Esophagus muscularis mucosa (tissue), 4 donors: ENCODE results near the gene LMF1. TPM values are rescaled to one million over a fixed set of nuclear protein-coding genes. Genes with fewer than 3 reads are reported as not detected.

Experiments
- DNase-seq: peaks from one replicate; pipeline ENCODE4 v3.0.0-alpha.2; 2017; ENCODE audit errors: extremely low spot score
- H3K27ac ChIP-seq, 4 donors: fragments of 200-600 bp; sonication (generic); replicated peaks in 1 of 4; 1 replicate in 3 of 4; 2 replicates in 1 of 4; pipeline ENCODE4 v1.5.1; 2016 to 2019; ENCODE audit warnings: mild to moderate bottlenecking in 1 of 4
- H3K27me3 ChIP-seq, 4 donors: fragments of 200-600 bp; sonication (generic); one replicate each; pipeline versions ENCODE4 v1.5.1 to v1.6.0; 2016 to 2019
- H3K36me3 ChIP-seq, 4 donors: fragments of 200-600 bp; sonication (generic); one replicate each; pipeline ENCODE4 v1.5.1; 2016 to 2019
- H3K4me1 ChIP-seq, 4 donors: fragments of 200-600 bp; sonication (generic); one replicate each; pipeline ENCODE4 v1.5.1; 2016 to 2019
- H3K4me3 ChIP-seq, 4 donors: fragments of 200-600 bp; sonication (generic); 1 replicate in 2 of 4; 2 replicates in 2 of 4; pipeline ENCODE4 v1.5.1; 2016 to 2019; ENCODE audit warnings: mild to moderate bottlenecking in 4 of 4, moderate library complexity in 1 of 4
- H3K9me3 ChIP-seq, 4 donors: fragments of 200-600 bp; sonication (generic); 1 replicate in 3 of 4; 2 replicates in 1 of 4; pipeline ENCODE4 v1.5.1; 2016 to 2019
- EP300 ChIP-seq: sonication (generic); formaldehyde crosslinking; IDR thresholded peaks from one replicate; pipeline ENCODE4 v1.6.1; 2017; ENCODE audit warnings: antibody characterized with exemption
- POLR2A ChIP-seq: fragments of 450-650 bp; IDR thresholded peaks from one replicate; pipeline ENCODE4 v1.6.1; 2017; ENCODE audit warnings: antibody characterized with exemption, moderate library complexity, mild to moderate bottlenecking, low read depth
- POLR2AphosphoS5 ChIP-seq, 2 donors: sonication (generic); formaldehyde crosslinking; IDR thresholded peaks; one replicate each; pipeline ENCODE4 v1.6.1; 2017; ENCODE audit warnings: antibody characterized with exemption in 2 of 2
- WGBS: methylation state at CpG from one replicate; pipeline ENCODE4 v1.1.5; 2018; 5-methylcytosine and 5-hydroxymethylcytosine counted together
- intact Hi-C: fragments of 100-400 bp; cut with DNase I; formaldehyde crosslinking; loops from one replicate; pipeline ENCODE4 v1.15.1; 2023
- total RNA-seq, 4 donors: library from RNA; depleted of rRNA; stranded (reverse); fragments of >200 nt; gene quantifications; one replicate each; pipeline versions ENCODE4 v1.1.0 to v1.2.1, GENCODE V29; 2016
- TF ChIP-seq, protein P1 (sequence below), 3 experiments: fragments of 200-600 bp in 2 of 3; fragments of 450-650 bp in 1 of 3; sonication (generic) in 2 of 3; IDR thresholded peaks; one replicate each; pipeline ENCODE4 v1.5.1; 2017 to 2019; ENCODE audit warnings: antibody characterized with exemption in 3 of 3, mild to moderate bottlenecking in 2 of 3, moderate library complexity in 1 of 3

Gene LMF1
- total RNA-seq, 4 donors from 2014 or later, result 14.5 to 32.0 (median 23.8) TPM

DNA sequence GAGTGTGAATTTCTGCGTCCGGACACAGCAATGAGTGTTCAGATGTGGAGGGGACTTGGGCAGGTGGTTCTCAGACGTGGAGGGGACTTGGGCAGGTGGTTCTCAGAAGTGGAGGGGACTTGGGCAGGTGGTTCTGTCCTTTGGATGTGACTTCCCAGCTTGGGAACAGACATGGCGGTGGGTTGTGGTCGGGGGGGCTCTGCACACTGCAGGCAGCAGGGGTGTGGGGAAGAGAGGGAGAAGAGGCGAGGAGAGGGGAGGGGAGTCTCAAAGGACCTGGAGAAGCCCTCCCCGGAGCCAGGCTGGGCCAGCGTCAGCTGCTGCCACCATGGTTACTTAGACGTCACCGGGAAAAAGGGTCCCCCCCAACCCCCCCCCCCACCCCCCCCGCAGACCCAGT is 20.6 kb upstream of the LMF1 start:
- Histone ChIP-seq H3K4me1 (peaks cover 0 to 5% (median 0%) of the 10 kb centered on the region in 4 donors), H3K27me3 (peaks cover 0 to 84% (median 2%) of the 10 kb centered on the region in 4 donors), H3K27ac (no peak overlapping the region), H3K9me3 (peaks cover 0 to 22% (median 17%) of the 10 kb centered on the region in 4 donors), H3K4me3 (no peak overlapping the region), H3K36me3 (no peaks in the 10 kb centered on the region)
- WGBS, result 88% methylated on average over 8 of the region's 11 CpGs
- TF ChIP-seq POLR2A (no peak), EP300 (no peak), POLR2AphosphoS5 (IDR thresholded peaks at IDR 0.05) (no peak)
- TF ChIP-seq, protein P1, sequence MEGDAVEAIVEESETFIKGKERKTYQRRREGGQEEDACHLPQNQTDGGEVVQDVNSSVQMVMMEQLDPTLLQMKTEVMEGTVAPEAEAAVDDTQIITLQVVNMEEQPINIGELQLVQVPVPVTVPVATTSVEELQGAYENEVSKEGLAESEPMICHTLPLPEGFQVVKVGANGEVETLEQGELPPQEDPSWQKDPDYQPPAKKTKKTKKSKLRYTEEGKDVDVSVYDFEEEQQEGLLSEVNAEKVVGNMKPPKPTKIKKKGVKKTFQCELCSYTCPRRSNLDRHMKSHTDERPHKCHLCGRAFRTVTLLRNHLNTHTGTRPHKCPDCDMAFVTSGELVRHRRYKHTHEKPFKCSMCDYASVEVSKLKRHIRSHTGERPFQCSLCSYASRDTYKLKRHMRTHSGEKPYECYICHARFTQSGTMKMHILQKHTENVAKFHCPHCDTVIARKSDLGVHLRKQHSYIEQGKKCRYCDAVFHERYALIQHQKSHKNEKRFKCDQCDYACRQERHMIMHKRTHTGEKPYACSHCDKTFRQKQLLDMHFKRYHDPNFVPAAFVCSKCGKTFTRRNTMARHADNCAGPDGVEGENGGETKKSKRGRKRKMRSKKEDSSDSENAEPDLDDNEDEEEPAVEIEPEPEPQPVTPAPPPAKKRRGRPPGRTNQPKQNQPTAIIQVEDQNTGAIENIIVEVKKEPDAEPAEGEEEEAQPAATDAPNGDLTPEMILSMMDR (IDR thresholded peaks at IDR 0.05), result no peak
- intact Hi-C loops, result no loop called here
- no peak for DNase-seq

DNA sequence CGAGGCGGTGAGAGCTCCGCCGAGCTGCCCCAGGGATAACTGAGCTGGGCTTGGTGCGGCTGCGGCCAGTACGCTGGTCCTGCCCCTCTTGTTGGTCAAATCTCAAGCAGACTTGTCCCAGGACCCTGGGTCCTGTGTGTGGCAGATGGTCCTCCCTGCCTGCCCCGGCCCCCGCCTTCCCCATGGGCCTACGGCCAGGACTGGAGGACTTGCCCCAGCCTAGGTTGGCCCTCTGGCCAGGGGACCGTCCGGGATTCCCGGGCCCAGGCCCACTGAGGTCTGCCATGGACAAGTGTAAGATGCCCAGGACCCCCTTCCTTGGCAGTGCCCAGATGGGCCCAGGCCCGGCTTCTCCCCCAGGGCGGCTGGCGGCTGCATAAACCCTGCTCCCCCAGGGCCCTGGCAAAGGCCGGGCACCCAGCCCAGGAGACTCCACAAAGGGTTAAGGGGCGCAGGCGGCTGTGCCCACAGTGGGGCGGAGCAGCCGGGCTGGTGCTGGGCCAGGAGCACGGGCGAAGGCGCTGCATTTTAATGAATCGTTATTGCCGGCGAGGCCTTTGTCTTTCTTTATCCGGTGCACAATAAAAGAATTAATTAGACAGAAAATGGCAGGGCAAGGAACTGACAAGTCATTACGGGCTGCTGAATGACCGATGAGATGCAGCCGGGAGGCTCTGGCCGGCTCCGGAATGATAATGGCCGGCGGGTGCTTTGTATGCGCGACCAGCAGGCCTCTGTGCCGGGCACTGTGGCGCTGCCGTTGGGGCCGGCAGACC is 19.9 kb upstream of the LMF1 start:
- Histone ChIP-seq H3K9me3 (peaks cover 0 to 16% (median 13%) of the 10 kb centered on the region in 4 donors), H3K4me1 (peaks cover 0 to 5% (median 0%) of the 10 kb centered on the region in 4 donors), H3K36me3 (no peaks in the 10 kb centered on the region), H3K27ac (no peak overlapping the region), H3K27me3 (peaks cover 0 to 86% (median 2%) of the 10 kb centered on the region in 4 donors), H3K4me3 (no peak overlapping the region)
- intact Hi-C loops, result no loop called here
- TF ChIP-seq POLR2A (no peak), EP300 (no peak), POLR2AphosphoS5 (IDR thresholded peaks at IDR 0.05) (no peak)
- TF ChIP-seq, protein P1 (IDR thresholded peaks at IDR 0.05), result no peak
- no peak for DNase-seq
- 79% methylated on average over 29 of the region's 41 CpGs for WGBS

DNA sequence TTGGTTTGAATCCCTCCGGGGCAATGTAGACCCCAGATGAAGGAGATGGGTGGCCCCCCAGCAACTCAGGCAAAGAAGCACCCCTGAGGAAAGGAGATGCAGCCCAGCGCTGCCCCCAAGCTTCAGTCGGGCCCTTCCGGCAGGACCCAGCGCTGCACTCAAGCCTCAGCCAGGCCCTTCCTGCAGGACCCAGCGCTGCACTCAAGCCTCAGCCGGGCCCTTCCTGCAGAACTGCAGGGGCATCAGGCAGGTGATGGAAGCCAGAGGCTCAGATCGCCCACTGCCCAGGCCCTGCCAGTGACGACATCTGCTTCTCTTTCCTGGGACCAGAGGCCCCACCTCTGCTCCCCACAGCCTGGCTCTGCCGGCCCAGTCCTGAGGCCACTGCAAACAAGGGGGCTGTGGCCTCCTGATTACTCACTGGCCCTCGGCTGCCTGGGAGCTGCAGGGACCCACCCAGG is 18.6 kb upstream of the LMF1 start:
- Histone ChIP-seq H3K4me3 (no peak overlapping the region), H3K36me3 (no peaks in the 10 kb centered on the region), H3K9me3 (peaks cover 0 to 3% (median under 1%) of the 10 kb centered on the region in 4 donors), H3K27me3 (peaks cover 0 to 87% (median 2%) of the 10 kb centered on the region in 4 donors), H3K4me1 (peaks cover 0 to 5% (median 0%) of the 10 kb centered on the region in 4 donors), H3K27ac (no peak overlapping the region)
- no peak for TF ChIP-seq EP300
- TF ChIP-seq POLR2A, result no peak
- TF ChIP-seq POLR2AphosphoS5 (IDR thresholded peaks at IDR 0.05), result no peak
- TF ChIP-seq, protein P1 (IDR thresholded peaks at IDR 0.05), result no peak
- no peak for DNase-seq
- intact Hi-C loops, result no loop called here
- 81% methylated on average over 10 of the region's 11 CpGs for WGBS

DNA sequence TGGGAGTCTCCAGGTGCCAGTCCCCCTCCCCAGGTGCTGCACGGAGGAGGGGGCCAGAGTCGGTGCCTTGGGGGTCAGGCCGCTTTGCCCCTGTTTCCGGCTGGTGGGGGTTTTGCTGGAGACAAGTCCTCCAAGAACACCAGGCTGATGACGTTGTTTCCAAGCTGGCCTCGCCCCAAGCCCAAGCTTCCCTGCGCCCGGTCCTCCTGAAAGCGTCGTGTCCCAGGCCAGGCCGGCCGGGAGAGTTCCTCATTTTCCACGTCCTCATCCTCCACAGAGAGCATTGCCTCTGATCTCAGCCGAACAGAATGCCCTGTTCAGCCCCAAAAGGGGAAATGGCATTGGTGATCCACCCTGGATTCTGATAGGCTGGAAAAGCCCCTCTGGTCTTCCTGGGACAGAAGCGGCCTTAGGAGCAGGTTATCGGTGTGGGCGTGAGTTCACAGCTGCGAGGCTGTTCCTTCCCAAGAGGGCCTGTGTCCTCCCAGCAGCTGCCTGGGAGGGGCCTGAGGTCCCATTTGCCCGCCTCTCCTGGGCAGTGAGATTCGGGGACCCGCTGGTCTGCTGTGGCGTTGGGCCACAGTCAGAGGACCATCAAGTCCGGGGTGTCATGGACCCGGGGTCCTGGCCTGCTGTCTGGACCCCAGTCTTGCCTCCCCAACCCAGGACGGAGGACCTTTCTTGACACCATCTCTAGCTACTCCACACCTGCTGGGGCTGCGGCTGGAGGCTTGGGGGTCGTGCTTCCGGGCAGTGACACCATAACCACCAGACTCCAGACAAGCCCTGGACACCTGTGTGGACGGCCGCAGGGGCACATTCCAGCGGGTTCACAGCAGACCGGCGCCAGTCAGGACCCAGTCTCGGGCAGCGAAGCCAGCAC is 17.9 kb upstream of the LMF1 start:
- Histone ChIP-seq H3K27me3 (peaks cover 0 to 94% (median 2%) of the 10 kb centered on the region in 4 donors), H3K36me3 (no peaks in the 10 kb centered on the region), H3K9me3 (no peaks in the 10 kb centered on the region), H3K4me3 (no peak overlapping the region), H3K4me1 (peaks cover 0 to 5% (median 0%) of the 10 kb centered on the region in 4 donors), H3K27ac (peak overlapping the region in 1 of 4 donors; percentile 30)
- intact Hi-C loops, result no loop called here
- WGBS, result 62% methylated on average over 21 of the region's 35 CpGs
- TF ChIP-seq, protein P1 (IDR thresholded peaks at IDR 0.05), result no peak
- no peak for DNase-seq
